Activated T-cell treated with anti-CD3 and anti-CD28 coated beads, Interleukin-2, amount 50 U/mL, for 24 hours (primary cell): ENCODE measurements around the gene ISG15.

ENCODE experiments used
- DNase-seq: peaks from one replicate; pipeline ENCODE4 v3.0.0-alpha.2; 2020
- H3K27ac Mint-ChIP-seq: 2 replicates; pipeline ENCODE4 v1.8.0; 2020; ENCODE audit warnings: mild to moderate bottlenecking, mixed read lengths
- H3K27me3 Mint-ChIP-seq: 2 replicates; pipeline ENCODE4 v1.8.0; 2020; ENCODE audit warnings: mixed read lengths
- H3K36me3 Mint-ChIP-seq: 2 replicates; pipeline ENCODE4 v1.8.0; 2020; ENCODE audit warnings: low read depth, mixed read lengths
- H3K4me1 Mint-ChIP-seq: 2 replicates; pipeline ENCODE4 v1.8.0; 2020; ENCODE audit warnings: low read depth, mixed read lengths
- H3K4me3 Mint-ChIP-seq: 2 replicates; pipeline ENCODE4 v1.8.0; 2020; ENCODE audit warnings: mild to moderate bottlenecking, moderate library complexity, mixed read lengths
- H3K9me3 Mint-ChIP-seq: 2 replicates; pipeline ENCODE4 v1.8.0; 2020; ENCODE audit warnings: mixed read lengths

ISG15 gene

GRCh38 chr1:1033009-1033587 lies 19.8 kb downstream of the ISG15 start:
- Mint-ChIP-seq H3K4me3 (peak overlapping the region; percentile 42), H3K27ac (no peak overlapping the region), H3K27me3 (peaks cover 30% of the 10 kb centered on the region), H3K36me3 (no peaks in the 10 kb centered on the region), H3K4me1 (peaks cover 9% of the 10 kb centered on the region), H3K9me3 (no peaks in the 10 kb centered on the region)
- DNase-seq: peak; percentile 95

GRCh38 chr1:1033731-1034438 lies 20.6 kb downstream of the ISG15 start:
- Mint-ChIP-seq H3K4me1 (peaks cover 14% of the 10 kb centered on the region), H3K27me3 (peaks cover 37% of the 10 kb centered on the region), H3K4me3 (peak overlapping the region; percentile 68), H3K27ac (no peak overlapping the region), H3K36me3 (no peaks in the 10 kb centered on the region), H3K9me3 (no peaks in the 10 kb centered on the region)
- DNase-seq: peak; percentile 62

GRCh38 chr1:1034439-1034781 lies 21.1 kb downstream of the ISG15 start:
- H3K4me3 Mint-ChIP-seq: peak overlapping the region; percentile 68
- no peaks in the 10 kb centered on the region for H3K36me3 Mint-ChIP-seq
- peaks cover 19% of the 10 kb centered on the region for H3K4me1 Mint-ChIP-seq
- peaks cover 42% of the 10 kb centered on the region for H3K27me3 Mint-ChIP-seq
- H3K9me3 Mint-ChIP-seq: no peaks in the 10 kb centered on the region
- H3K27ac Mint-ChIP-seq: no peak overlapping the region
- peak; percentile 53 for DNase-seq

GRCh38 chr1:1035291-1035943 lies 22.1 kb downstream of the ISG15 start:
- Mint-ChIP-seq H3K9me3 (no peaks in the 10 kb centered on the region), H3K27me3 (peaks cover 46% of the 10 kb centered on the region), H3K4me3 (no peak overlapping the region), H3K4me1 (peaks cover 26% of the 10 kb centered on the region), H3K27ac (no peak overlapping the region), H3K36me3 (no peaks in the 10 kb centered on the region)
- DNase-seq: no peak

- Mint-ChIP-seq H3K36me3 (no peaks in the 10 kb centered on the region), H3K27me3 (peaks cover 36% of the 10 kb centered on the region), H3K27ac (no peak overlapping the region), H3K4me1 (peaks cover 19% of the 10 kb centered on the region), H3K9me3 (no peaks in the 10 kb centered on the region), H3K4me3 (no peak overlapping the region)
- DNase-seq: no peak
These were observed 24.4 kb downstream of the ISG15 start for GRCh38 chr1:1037366-1038327.

GRCh38 chr1:1038694-1039093 lies 25.4 kb downstream of the ISG15 start:
- peaks cover 19% of the 10 kb centered on the region for H3K4me1 Mint-ChIP-seq
- H3K4me3 Mint-ChIP-seq: no peak overlapping the region
- H3K36me3 Mint-ChIP-seq: no peaks in the 10 kb centered on the region
- no peak for DNase-seq
- no peaks in the 10 kb centered on the region for H3K9me3 Mint-ChIP-seq
- no peak overlapping the region for H3K27ac Mint-ChIP-seq
- H3K27me3 Mint-ChIP-seq: peaks cover 35% of the 10 kb centered on the region

- H3K27ac Mint-ChIP-seq: peak overlapping the region; percentile 33
- H3K9me3 Mint-ChIP-seq: no peaks in the 10 kb centered on the region
- H3K27me3 Mint-ChIP-seq: peaks cover 35% of the 10 kb centered on the region
- no peak for DNase-seq
- H3K36me3 Mint-ChIP-seq: no peaks in the 10 kb centered on the region
- H3K4me1 Mint-ChIP-seq: peaks cover 19% of the 10 kb centered on the region
- H3K4me3 Mint-ChIP-seq: peak overlapping the region; percentile 64
These were observed 26.0 kb downstream of the ISG15 start for GRCh38 chr1:1039145-1039910.

GRCh38 chr1:1040004-1040991 lies 27.0 kb downstream of the ISG15 start:
- Mint-ChIP-seq H3K4me3 (peak overlapping the region; percentile 64), H3K9me3 (no peaks in the 10 kb centered on the region), H3K27me3 (peaks cover 33% of the 10 kb centered on the region), H3K4me1 (peaks cover 17% of the 10 kb centered on the region), H3K27ac (no peak overlapping the region), H3K36me3 (no peaks in the 10 kb centered on the region)
- DNase-seq: peak; percentile 83

GRCh38 chr1:1041092-1041523 lies 27.8 kb downstream of the ISG15 start:
- Mint-ChIP-seq H3K36me3 (peaks cover 4% of the 10 kb centered on the region), H3K4me1 (peaks cover 17% of the 10 kb centered on the region), H3K27ac (no peak overlapping the region), H3K9me3 (no peaks in the 10 kb centered on the region), H3K27me3 (peaks cover 25% of the 10 kb centered on the region), H3K4me3 (no peak overlapping the region)
- DNase-seq: no peak

GRCh38 chr1:1041873-1042272 lies 28.6 kb downstream of the ISG15 start:
- Mint-ChIP-seq H3K36me3 (peaks cover 4% of the 10 kb centered on the region), H3K27ac (no peak overlapping the region), H3K9me3 (no peaks in the 10 kb centered on the region), H3K27me3 (peaks cover 20% of the 10 kb centered on the region), H3K4me3 (no peak overlapping the region), H3K4me1 (peaks cover 17% of the 10 kb centered on the region)
- no peak for DNase-seq

GRCh38 chr1:1042835-1043234 lies 29.5 kb downstream of the ISG15 start:
- no peak for DNase-seq
- Mint-ChIP-seq H3K9me3 (no peaks in the 10 kb centered on the region), H3K27me3 (peaks cover 16% of the 10 kb centered on the region), H3K27ac (no peak overlapping the region), H3K4me1 (peaks cover 17% of the 10 kb centered on the region), H3K4me3 (no peak overlapping the region), H3K36me3 (peaks cover 8% of the 10 kb centered on the region)

GRCh38 chr1:1043411-1043810 lies 30.1 kb downstream of the ISG15 start:
- H3K27me3 Mint-ChIP-seq: peaks cover 14% of the 10 kb centered on the region
- no peak overlapping the region for H3K27ac Mint-ChIP-seq
- H3K4me3 Mint-ChIP-seq: no peak overlapping the region
- no peak for DNase-seq
- peaks cover 17% of the 10 kb centered on the region for H3K4me1 Mint-ChIP-seq
- H3K9me3 Mint-ChIP-seq: no peaks in the 10 kb centered on the region
- peaks cover 8% of the 10 kb centered on the region for H3K36me3 Mint-ChIP-seq

GRCh38 chr1:1043921-1044320 lies 30.6 kb downstream of the ISG15 start:
- no peaks in the 10 kb centered on the region for H3K9me3 Mint-ChIP-seq
- H3K4me3 Mint-ChIP-seq: no peak overlapping the region
- H3K36me3 Mint-ChIP-seq: peaks cover 8% of the 10 kb centered on the region
- no peak for DNase-seq
- H3K27ac Mint-ChIP-seq: no peak overlapping the region
- H3K4me1 Mint-ChIP-seq: peaks cover 12% of the 10 kb centered on the region
- peaks cover 9% of the 10 kb centered on the region for H3K27me3 Mint-ChIP-seq
